ENCODE results near the gene ATAD5. TPM values are rescaled to one million over a fixed set of nuclear protein-coding genes. Genes with fewer than 3 reads are reported as not detected.
"Not testable (repeated sequence)": the region's sequence is repeated elsewhere in the genome, so short reads cannot be mapped to it uniquely, and the experiment has no call there.

ATAD5 gene
- total and polyA plus RNA-seq, 9 donors, result 2.6 to 4.6 (median 3.2) TPM

GRCh38 chr17:30908717-30909420, 77.1 kb downstream of the ATAD5 start:
- H3K36me3 ChIP-seq (ENCODE audit: control insufficient read depth, insufficient read depth, low read length), result peaks cover under 1% of the 10 kb centered on the region
- H3K4me3 ChIP-seq (ENCODE audit: low read length), result no peak overlapping the region
- no peaks in the 10 kb centered on the region for H3K27me3 ChIP-seq (ENCODE audit: control insufficient read depth, insufficient read depth, low read length)
- no peak overlapping the region for H3K27ac ChIP-seq (ENCODE audit: low read length)
- H3K9me3 ChIP-seq (replicated peaks; ENCODE audit: control insufficient read depth, low read depth, low read length), result no peaks in the 10 kb centered on the region
- DNase-seq, result no peak
- H3K4me1 ChIP-seq (ENCODE audit: control insufficient read depth, insufficient read depth, low read length), result peaks cover 6% of the 10 kb centered on the region
- 67% methylated on average over 1 of the region's 3 CpGs for WGBS (ENCODE audit: insufficient coverage)

- H3K9me3 ChIP-seq (replicated peaks; ENCODE audit: control insufficient read depth, low read depth, low read length); H3K27me3 ChIP-seq (ENCODE audit: control insufficient read depth, insufficient read depth, low read length); H3K4me3 ChIP-seq (ENCODE audit: low read length); H3K4me1 ChIP-seq (ENCODE audit: control insufficient read depth, insufficient read depth, low read length); H3K36me3 ChIP-seq (ENCODE audit: control insufficient read depth, insufficient read depth, low read length); H3K27ac ChIP-seq (ENCODE audit: low read length); DNase-seq: not testable (repeated sequence)
- WGBS (ENCODE audit: insufficient coverage), result 100% methylated on average over 3 of the region's 7 CpGs
These were observed 78.4 kb downstream of the ATAD5 start for GRCh38 chr17:30910151-30910550.

- Histone ChIP-seq H3K9me3 (replicated peaks; ENCODE audit: control insufficient read depth, low read depth, low read length) (no peaks in the 10 kb centered on the region), H3K4me1 (ENCODE audit: control insufficient read depth, insufficient read depth, low read length) (no peaks in the 10 kb centered on the region), H3K4me3 (ENCODE audit: low read length) (no peak overlapping the region), H3K36me3 (ENCODE audit: control insufficient read depth, insufficient read depth, low read length) (no peaks in the 10 kb centered on the region), H3K27me3 (ENCODE audit: control insufficient read depth, insufficient read depth, low read length) (no peaks in the 10 kb centered on the region), H3K27ac (ENCODE audit: low read length) (no peak overlapping the region)
- DNase-seq, result no peak
These were observed 82.2 kb downstream of the ATAD5 start for GRCh38 chr17:30913955-30914354.

- H3K27ac ChIP-seq (ENCODE audit: low read length), result no peak overlapping the region
- DNase-seq, result no peak
- H3K4me3 ChIP-seq (ENCODE audit: low read length), result no peak overlapping the region
- no peaks in the 10 kb centered on the region for H3K36me3 ChIP-seq (ENCODE audit: control insufficient read depth, insufficient read depth, low read length)
- peaks cover 3% of the 10 kb centered on the region for H3K4me1 ChIP-seq (ENCODE audit: control insufficient read depth, insufficient read depth, low read length)
- peaks cover 11% of the 10 kb centered on the region for H3K27me3 ChIP-seq (ENCODE audit: control insufficient read depth, insufficient read depth, low read length)
- H3K9me3 ChIP-seq (replicated peaks; ENCODE audit: control insufficient read depth, low read depth, low read length), result no peaks in the 10 kb centered on the region
- WGBS (ENCODE audit: insufficient coverage), result no CpG with 5 or more reads among the region's 5 CpGs
These were observed 84.3 kb downstream of the ATAD5 start for GRCh38 chr17:30915833-30916611.

- no peak for DNase-seq
- H3K4me1 ChIP-seq (ENCODE audit: control insufficient read depth, insufficient read depth, low read length), result peaks cover 4% of the 10 kb centered on the region
- H3K9me3 ChIP-seq (replicated peaks; ENCODE audit: control insufficient read depth, low read depth, low read length), result no peaks in the 10 kb centered on the region
- H3K4me3 ChIP-seq (ENCODE audit: low read length), result no peak overlapping the region
- H3K27ac ChIP-seq (ENCODE audit: low read length), result no peak overlapping the region
- no peaks in the 10 kb centered on the region for H3K36me3 ChIP-seq (ENCODE audit: control insufficient read depth, insufficient read depth, low read length)
- peaks cover 18% of the 10 kb centered on the region for H3K27me3 ChIP-seq (ENCODE audit: control insufficient read depth, insufficient read depth, low read length)
These were observed 85.3 kb downstream of the ATAD5 start for GRCh38 chr17:30917050-30917449.

GRCh38 chr17:30920282-30920681, 88.5 kb downstream of the ATAD5 start:
- 29% methylated on average over 2 of the region's 4 CpGs for WGBS (ENCODE audit: insufficient coverage)
- H3K27ac ChIP-seq (ENCODE audit: low read length), result peak overlapping the region; percentile 51
- DNase-seq, result peak; percentile 23

GRCh38 chr17:30920683-30921543, 89.1 kb downstream of the ATAD5 start:
- Histone ChIP-seq H3K9me3 (replicated peaks; ENCODE audit: control insufficient read depth, low read depth, low read length) (no peaks in the 10 kb centered on the region), H3K36me3 (ENCODE audit: control insufficient read depth, insufficient read depth, low read length) (no peaks in the 10 kb centered on the region), H3K4me3 (ENCODE audit: low read length) (no peak overlapping the region), H3K27ac (ENCODE audit: low read length) (peak overlapping the region; percentile 29), H3K4me1 (ENCODE audit: control insufficient read depth, insufficient read depth, low read length) (peaks cover 11% of the 10 kb centered on the region), H3K27me3 (ENCODE audit: control insufficient read depth, insufficient read depth, low read length) (peaks cover 51% of the 10 kb centered on the region)
- WGBS (ENCODE audit: insufficient coverage), result no CpG with 5 or more reads among the region's 11 CpGs
- no peak for DNase-seq

More at GRCh38 chr17:30920282-30920681, 88.5 kb downstream of the ATAD5 start:
- no peak overlapping the region for H3K4me3 ChIP-seq (ENCODE audit: low read length)
- H3K9me3 ChIP-seq (replicated peaks; ENCODE audit: control insufficient read depth, low read depth, low read length), result no peaks in the 10 kb centered on the region
- peaks cover 47% of the 10 kb centered on the region for H3K27me3 ChIP-seq (ENCODE audit: control insufficient read depth, insufficient read depth, low read length)
- H3K4me1 ChIP-seq (ENCODE audit: control insufficient read depth, insufficient read depth, low read length), result peaks cover 11% of the 10 kb centered on the region
- no peaks in the 10 kb centered on the region for H3K36me3 ChIP-seq (ENCODE audit: control insufficient read depth, insufficient read depth, low read length)

GRCh38 chr17:30921544-30922196, 89.9 kb downstream of the ATAD5 start, which contains the start of gene ADAP2:
Gene ADAP2, plus strand, starts transcription at chr17:30921945. Its CDS starts 70 bp downstream, at chr17:30922015.
- WGBS (ENCODE audit: insufficient coverage), result 1% methylated on average over 59 of the region's 60 CpGs
- Histone ChIP-seq H3K27me3 (ENCODE audit: control insufficient read depth, insufficient read depth, low read length) (peaks cover 57% of the 10 kb centered on the region), H3K9me3 (replicated peaks; ENCODE audit: control insufficient read depth, low read depth, low read length) (no peaks in the 10 kb centered on the region), H3K36me3 (ENCODE audit: control insufficient read depth, insufficient read depth, low read length) (no peaks in the 10 kb centered on the region), H3K27ac (ENCODE audit: low read length) (peak within 1 kb of the TSS; percentile 55), H3K4me3 (ENCODE audit: low read length) (peak within 1 kb of the TSS; percentile 39), H3K4me1 (ENCODE audit: control insufficient read depth, insufficient read depth, low read length) (peaks cover 11% of the 10 kb centered on the region)
- peak; percentile 64 for DNase-seq

GRCh38 chr17:30922235-30923030, 90.7 kb downstream of the ATAD5 start:
- Histone ChIP-seq H3K27me3 (ENCODE audit: control insufficient read depth, insufficient read depth, low read length) (peaks cover 61% of the 10 kb centered on the region), H3K27ac (ENCODE audit: low read length) (peak overlapping the region; percentile 55), H3K4me1 (ENCODE audit: control insufficient read depth, insufficient read depth, low read length) (peaks cover 11% of the 10 kb centered on the region), H3K4me3 (ENCODE audit: low read length) (peak overlapping the region; percentile 39), H3K9me3 (replicated peaks; ENCODE audit: control insufficient read depth, low read depth, low read length) (no peaks in the 10 kb centered on the region), H3K36me3 (ENCODE audit: control insufficient read depth, insufficient read depth, low read length) (no peaks in the 10 kb centered on the region)
- peak; percentile 21 for DNase-seq
- under 1% methylated on average over 66 of the region's 66 CpGs for WGBS (ENCODE audit: insufficient coverage)

Measured in muscle of leg (tissue), 11 donors.